ENCODE data around the gene MEAF6.
"Not testable (repeated sequence)": the region's sequence is repeated elsewhere in the genome, so short reads cannot be mapped to it uniquely, and the experiment has no call there.

DNA sequence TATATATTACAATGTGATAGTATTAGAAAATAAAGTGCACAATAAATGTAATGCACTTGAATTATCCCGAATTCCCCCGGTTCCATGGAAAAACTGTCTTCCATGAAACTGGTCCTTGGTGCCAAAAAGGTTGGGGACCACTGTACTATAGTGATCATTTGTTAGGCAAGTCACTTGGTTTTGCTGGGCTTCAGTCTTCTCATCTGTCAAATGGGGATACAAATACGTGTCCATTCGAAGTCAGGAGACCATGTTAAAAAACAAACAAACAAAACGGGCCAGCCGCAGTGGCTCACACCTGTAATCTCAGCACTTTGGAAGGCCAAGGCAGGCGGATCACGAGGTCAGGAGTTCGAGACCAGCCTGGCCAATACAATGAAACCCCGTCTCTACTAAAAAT is 24.6 kb upstream of the MEAF6 start:
- not testable (repeated sequence) for TF ChIP-seq SUZ12 (IDR thresholded peaks at IDR 0.05); FOXM1 (IDR thresholded peaks at IDR 0.05; ENCODE audit: borderline replicate concordance); HDGF (IDR thresholded peaks at IDR 0.05; ENCODE audit: borderline replicate concordance); SP1 (IDR thresholded peaks at IDR 0.05); BHLHE40 (IDR thresholded peaks at IDR 0.05; ENCODE audit: borderline replicate concordance); ARNT (IDR thresholded peaks at IDR 0.05); ZNF384 (IDR thresholded peaks at IDR 0.05); TARDBP (IDR thresholded peaks at IDR 0.05); FOXK2 (IDR thresholded peaks at IDR 0.05)
